HepG2 (cell line): ENCODE measurements around the gene GDPD5.

ENCODE experiments used
- EED ChIP-seq: sonication (generic); formaldehyde crosslinking; IDR thresholded peaks from 2 replicates; pipeline ENCODE4 v1.5.0; 2020; ENCODE audit warnings: mild to moderate bottlenecking, missing genetic modification reagents
- KLF13 ChIP-seq: sonication (generic); formaldehyde crosslinking; IDR thresholded peaks from 2 replicates; pipeline ENCODE4 v1.4.0; 2020; ENCODE audit warnings: mild to moderate bottlenecking, missing genetic modification reagents
- KLF6 ChIP-seq: IDR thresholded peaks from 2 replicates; pipeline ENCODE4 v1.8.0; 2016; ENCODE audit warnings: missing biosample characterization, missing genetic modification reagents
- LCORL ChIP-seq, 2 experiments: fragments of 450-650 bp in 1 of 2; sonication (generic) in 1 of 2; formaldehyde crosslinking in 1 of 2; IDR thresholded peaks; 2 replicates each; pipeline versions ENCODE4 v1.5.0 to v1.6.1; 2017 to 2020; ENCODE audit warnings: antibody characterized with exemption in 1 of 2, missing genetic modification reagents in 1 of 2
- TOE1 ChIP-seq: sonication (generic); formaldehyde crosslinking; IDR thresholded peaks from 2 replicates; pipeline ENCODE4 v1.4.0; 2020; ENCODE audit warnings: mild to moderate bottlenecking, missing genetic modification reagents
- TF ChIP-seq, protein P1 (sequence below): sonication (generic); formaldehyde crosslinking; IDR thresholded peaks from 2 replicates; pipeline ENCODE4 v1.8.1; 2022; ENCODE audit warnings: low read depth, mild to moderate bottlenecking, missing genetic modification reagents
- TF ChIP-seq, protein P2 (sequence below): IDR thresholded peaks from 2 replicates; pipeline ENCODE4 v1.6.1; 2016; ENCODE audit warnings: missing genetic modification reagents, missing compliant biosample characterization

DNA sequence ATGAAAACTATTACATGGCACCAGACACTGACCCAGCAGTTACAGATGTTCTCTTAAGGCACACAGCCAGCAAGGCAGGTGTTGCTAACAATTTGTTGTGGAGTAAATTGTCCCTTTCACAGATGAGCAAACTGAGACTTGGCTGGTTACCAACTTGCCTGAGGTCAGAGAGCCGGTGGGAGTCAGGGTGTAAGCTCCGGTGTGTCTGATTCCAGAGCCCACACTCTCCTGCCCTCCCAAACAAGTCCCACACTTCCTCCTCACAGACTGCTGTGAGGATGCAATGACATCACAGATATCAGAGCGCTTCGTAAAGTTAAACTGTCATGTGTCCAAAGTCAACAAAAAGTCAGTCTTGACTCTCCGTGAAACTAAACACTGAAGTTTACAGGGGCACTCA, 12.5 kb downstream of the GDPD5 start:
- TF ChIP-seq EED (CRISPR knock-in tag): no peak
- TF ChIP-seq KLF6 (CRISPR knock-in tag): no peak
- TF ChIP-seq, protein P1, sequence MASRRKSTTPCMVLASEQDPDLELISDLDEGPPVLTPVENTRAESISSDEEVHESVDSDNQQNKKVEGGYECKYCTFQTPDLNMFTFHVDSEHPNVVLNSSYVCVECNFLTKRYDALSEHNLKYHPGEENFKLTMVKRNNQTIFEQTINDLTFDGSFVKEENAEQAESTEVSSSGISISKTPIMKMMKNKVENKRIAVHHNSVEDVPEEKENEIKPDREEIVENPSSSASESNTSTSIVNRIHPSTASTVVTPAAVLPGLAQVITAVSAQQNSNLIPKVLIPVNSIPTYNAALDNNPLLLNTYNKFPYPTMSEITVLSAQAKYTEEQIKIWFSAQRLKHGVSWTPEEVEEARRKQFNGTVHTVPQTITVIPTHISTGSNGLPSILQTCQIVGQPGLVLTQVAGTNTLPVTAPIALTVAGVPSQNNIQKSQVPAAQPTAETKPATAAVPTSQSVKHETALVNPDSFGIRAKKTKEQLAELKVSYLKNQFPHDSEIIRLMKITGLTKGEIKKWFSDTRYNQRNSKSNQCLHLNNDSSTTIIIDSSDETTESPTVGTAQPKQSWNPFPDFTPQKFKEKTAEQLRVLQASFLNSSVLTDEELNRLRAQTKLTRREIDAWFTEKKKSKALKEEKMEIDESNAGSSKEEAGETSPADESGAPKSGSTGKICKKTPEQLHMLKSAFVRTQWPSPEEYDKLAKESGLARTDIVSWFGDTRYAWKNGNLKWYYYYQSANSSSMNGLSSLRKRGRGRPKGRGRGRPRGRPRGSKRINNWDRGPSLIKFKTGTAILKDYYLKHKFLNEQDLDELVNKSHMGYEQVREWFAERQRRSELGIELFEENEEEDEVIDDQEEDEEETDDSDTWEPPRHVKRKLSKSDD (CRISPR knock-in tag): no peak
- no peak for TF ChIP-seq TOE1
- TF ChIP-seq, protein P2, sequence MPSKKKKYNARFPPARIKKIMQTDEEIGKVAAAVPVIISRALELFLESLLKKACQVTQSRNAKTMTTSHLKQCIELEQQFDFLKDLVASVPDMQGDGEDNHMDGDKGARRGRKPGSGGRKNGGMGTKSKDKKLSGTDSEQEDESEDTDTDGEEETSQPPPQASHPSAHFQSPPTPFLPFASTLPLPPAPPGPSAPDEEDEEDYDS: no peak
- no peak for TF ChIP-seq LCORL (IDR thresholded peaks at IDR 0.05)
- no peak for TF ChIP-seq LCORL (CRISPR knock-in tag; IDR thresholded peaks at IDR 0.05)
- no peak for TF ChIP-seq KLF13 (CRISPR knock-in tag)
